Activated CD8-positive, alpha-beta T cell treated with anti-CD3 and anti-CD28 coated beads, Interleukin-2, amount 10 ng/mL, durations not matched to agents 7 days and 5 days (primary cell): ENCODE measurements around the gene PTGER1. TPM values are rescaled to one million over a fixed set of nuclear protein-coding genes. Genes with fewer than 3 reads are reported as not detected.

ENCODE experiments used
- ATAC-seq: fragments of 150-1000 bp; cut with Tn5 transposase; one replicate; pipeline ENCODE4 v1.10.0; 2021; ENCODE audit warnings: moderate library complexity
- CTCF ChIA-PET: fragments of 350-600 bp; sonication (Branson Sonifier 250); formaldehyde crosslinking; loops from one replicate; lab custom pipeline; 2021; ENCODE audit warnings: antibody characterized with exemption; lab: Charles Lee
- POLR2A ChIA-PET: fragments of 350-600 bp; sonication (Branson Sonifier 250); formaldehyde crosslinking; loops from one replicate; lab custom pipeline; 2021; ENCODE audit warnings: antibody characterized with exemption; lab: Charles Lee
- DNase-seq: peaks from one replicate; pipeline ENCODE4 v3.0.0-alpha.2; 2020
- H3K27ac Mint-ChIP-seq: one replicate; pipeline ENCODE4 v1.8.0; 2021; ENCODE audit warnings: mild to moderate bottlenecking, mixed read lengths
- H3K27me3 Mint-ChIP-seq: one replicate; pipeline ENCODE4 v1.8.0; 2021; ENCODE audit warnings: low read depth, mixed read lengths
- H3K36me3 Mint-ChIP-seq: one replicate; pipeline ENCODE4 v1.8.0; 2021; ENCODE audit warnings: low read depth, mixed read lengths
- H3K4me1 Mint-ChIP-seq: one replicate; pipeline ENCODE4 v1.8.0; 2021; ENCODE audit warnings: low read depth, mixed read lengths
- H3K4me3 Mint-ChIP-seq: one replicate; pipeline ENCODE4 v1.8.0; 2021; ENCODE audit warnings: mild to moderate bottlenecking, mixed read lengths
- H3K9me3 Mint-ChIP-seq: one replicate; pipeline ENCODE4 v1.8.0; 2022; ENCODE audit warnings: mixed read lengths; ENCODE audit not compliant: insufficient read depth
- total RNA-seq, 2 experiments: library from RNA; stranded (reverse); gene quantifications; one replicate each; pipeline ENCODE4 v1.2.3, GENCODE V29; 2021

The PTGER1 gene
- total RNA-seq, 2 experiments from 2014 or later: 0.32 to 0.44 TPM

- CTCF ChIA-PET: interaction anchor here (0.6 to 6.3 kb wide), 33 partner anchors 8 to 343 kb away, joined by 3 to 30 read pairs (median 5); partner anchors contain the start of genes ADGRE5, ASF1B, GIPC1 and PKN1
- POLR2A ChIA-PET: interaction anchor here (0.6 to 1.8 kb wide), 3 partner anchors 18 to 344 kb away, joined by 3 to 5 read pairs (median 5); partner anchors contain the start of gene ASF1B
- H3K36me3 Mint-ChIP-seq: peaks cover 2% of the 10 kb centered on the region
- no peaks in the 10 kb centered on the region for H3K27me3 Mint-ChIP-seq
- no peaks in the 10 kb centered on the region for H3K9me3 Mint-ChIP-seq
- peaks cover 10% of the 10 kb centered on the region for H3K4me1 Mint-ChIP-seq
- DNase-seq (no peak), ATAC-seq (no peak)
- H3K27ac Mint-ChIP-seq: no peak overlapping the region
- no peak overlapping the region for H3K4me3 Mint-ChIP-seq
These were observed 5.5 kb upstream of the PTGER1 start for GRCh38 chr19:14480700-14481079.

DNA sequence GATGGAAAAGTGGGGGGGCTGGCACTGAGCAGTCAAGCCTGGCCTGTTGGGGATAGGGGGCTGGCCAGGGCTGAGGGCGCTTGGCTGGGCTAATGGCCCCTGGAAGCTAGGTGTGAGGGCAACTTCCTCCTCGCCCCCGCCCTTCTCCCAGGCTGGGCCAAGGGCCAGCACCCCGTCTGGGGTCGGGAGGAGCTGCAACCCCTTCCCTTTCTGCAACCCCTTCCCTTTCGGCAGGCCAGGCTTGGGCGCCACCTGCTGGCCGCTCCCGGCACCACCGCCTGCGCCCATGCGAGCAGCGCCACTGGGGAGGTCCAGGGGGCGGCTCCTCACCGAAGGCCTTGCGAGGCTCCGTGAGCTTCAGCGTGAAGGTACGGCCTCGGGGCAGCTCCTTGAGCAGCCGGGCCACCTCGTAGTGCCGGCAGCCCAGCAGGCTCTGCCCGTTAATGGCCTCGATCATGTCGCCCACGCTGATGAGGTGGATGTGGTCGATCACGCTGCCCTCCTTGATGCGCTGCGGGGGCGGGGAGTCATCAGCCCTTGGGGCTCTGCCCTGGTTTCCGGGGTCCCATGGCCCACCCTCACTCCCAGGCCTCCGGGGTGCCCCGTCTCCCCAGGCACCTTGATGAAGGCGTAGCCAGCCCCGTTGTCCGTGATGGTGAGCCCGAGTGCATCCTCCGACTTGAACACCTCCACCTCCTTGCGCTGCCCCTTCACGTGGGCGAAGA, 5.0 kb upstream of the PTGER1 start:
- Mint-ChIP-seq H3K27me3 (no peaks in the 10 kb centered on the region), H3K9me3 (no peaks in the 10 kb centered on the region), H3K36me3 (peaks cover 2% of the 10 kb centered on the region), H3K27ac (no peak overlapping the region), H3K4me3 (no peak overlapping the region), H3K4me1 (peaks cover 16% of the 10 kb centered on the region)
- ChIA-PET CTCF (interaction anchor here (0.6 to 6.3 kb wide), 32 partner anchors 7 to 343 kb away, joined by 3 to 30 read pairs (median 6); partner anchors contain the start of genes ADGRE5, ASF1B, GIPC1 and PKN1), POLR2A (interaction anchor here (0.6 to 1.8 kb wide), 3 partner anchors 19 to 344 kb away, joined by 3 to 5 read pairs (median 5); partner anchors contain the start of gene ASF1B)
- peak; percentile 74 for DNase-seq
- ATAC-seq: peak; percentile 70

GRCh38 chr19:14479309-14479974, 4.3 kb upstream of the PTGER1 start:
- no peak overlapping the region for H3K4me3 Mint-ChIP-seq
- H3K27ac Mint-ChIP-seq: no peak overlapping the region
- no peaks in the 10 kb centered on the region for H3K9me3 Mint-ChIP-seq
- no peak for DNase-seq
- H3K4me1 Mint-ChIP-seq: peaks cover 23% of the 10 kb centered on the region
- peaks cover 5% of the 10 kb centered on the region for H3K27me3 Mint-ChIP-seq
- ChIA-PET POLR2A (interaction anchor here (1.1 to 1.8 kb wide), 2 partner anchors 39 to 343 kb away, joined by 3 to 5 read pairs; partner anchors contain the start of gene ASF1B), CTCF (interaction anchor here (0.7 to 6.3 kb wide), 24 partner anchors 10 to 342 kb away, joined by 3 to 30 read pairs (median 6); partner anchors contain the start of genes ADGRE5, ASF1B, GIPC1 and PKN1)
- peaks cover 2% of the 10 kb centered on the region for H3K36me3 Mint-ChIP-seq
- ATAC-seq: no peak

DNA sequence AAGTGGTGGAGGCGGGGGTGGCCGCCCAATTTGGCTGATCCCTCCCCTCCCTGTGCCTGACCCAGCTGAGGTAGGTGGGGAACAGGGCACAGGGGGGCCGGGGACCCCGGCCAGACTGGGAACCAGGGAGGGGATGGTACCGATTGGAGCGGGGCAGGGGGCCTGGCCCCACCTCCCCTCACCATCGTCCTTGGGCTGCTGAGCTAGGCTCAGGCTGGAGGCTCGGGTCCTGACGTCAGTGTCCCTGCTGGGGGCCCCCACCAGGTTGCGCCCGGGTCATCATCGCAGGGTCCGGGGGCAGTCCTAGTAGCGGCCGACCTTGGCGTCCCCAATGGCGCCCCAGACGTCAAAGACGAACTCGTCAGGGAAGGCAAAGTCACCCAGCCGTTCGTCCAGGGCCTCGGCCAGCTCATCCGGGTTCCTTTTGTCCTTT, 3.0 kb upstream of the PTGER1 start:
- no peak for ATAC-seq
- H3K27ac Mint-ChIP-seq: no peak overlapping the region
- no peak for DNase-seq
- H3K9me3 Mint-ChIP-seq: no peaks in the 10 kb centered on the region
- peaks cover 10% of the 10 kb centered on the region for H3K27me3 Mint-ChIP-seq
- ChIA-PET POLR2A (interaction anchor here (1.1 kb wide), 1 partner anchor 40 kb away, joined by 3 read pairs; no protein-coding TSS in a partner anchor), CTCF (interaction anchor here (1.2 to 4.5 kb wide), 5 partner anchors 8 to 341 kb away, joined by 3 to 30 read pairs (median 5); partner anchors contain the start of gene ASF1B)
- H3K36me3 Mint-ChIP-seq: no peaks in the 10 kb centered on the region
- H3K4me3 Mint-ChIP-seq: no peak overlapping the region
- H3K4me1 Mint-ChIP-seq: peaks cover 27% of the 10 kb centered on the region

DNA sequence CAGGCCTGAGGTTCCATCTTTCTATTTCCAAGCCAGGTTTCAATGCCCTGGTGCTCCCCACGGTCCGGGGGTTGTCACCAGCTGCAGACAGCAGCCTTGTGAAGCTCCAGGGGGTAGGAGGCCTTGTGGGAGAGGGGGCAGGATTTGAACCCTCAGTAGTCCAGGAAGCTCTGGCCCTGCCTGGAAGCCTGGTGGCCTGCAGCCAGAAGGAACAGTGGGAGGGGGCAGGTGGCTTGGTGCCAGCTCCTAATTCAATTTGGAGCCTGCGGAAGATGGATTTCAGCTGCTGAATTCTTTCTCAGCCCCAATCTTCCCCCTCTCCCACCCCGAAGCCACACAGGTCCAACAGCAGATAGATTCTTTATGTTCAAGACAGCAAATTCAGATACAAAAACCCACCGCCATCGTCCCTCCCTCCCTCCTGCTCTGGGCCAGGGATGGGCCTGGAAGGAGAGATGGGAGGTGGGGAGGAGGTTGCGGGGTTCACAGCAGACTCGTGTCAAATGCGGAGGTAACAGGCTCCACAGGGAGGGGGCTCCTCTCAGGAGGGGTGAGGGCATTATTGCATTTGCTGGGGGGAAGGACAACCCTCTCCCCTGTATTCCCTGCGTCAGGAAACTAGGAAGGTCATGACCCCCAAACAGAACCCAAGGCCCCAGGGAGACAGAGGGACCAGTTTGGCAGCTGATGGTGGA, 2.4 kb upstream of the PTGER1 start:
- ATAC-seq (no peak), DNase-seq (no peak)
- peaks cover 2% of the 10 kb centered on the region for H3K36me3 Mint-ChIP-seq
- no peaks in the 10 kb centered on the region for H3K9me3 Mint-ChIP-seq
- ChIA-PET POLR2A (no interaction called here), CTCF (interaction anchor here (1.2 to 4.5 kb wide), 5 partner anchors 8 to 340 kb away, joined by 3 to 30 read pairs (median 5); partner anchors contain the start of gene ASF1B)
- H3K4me3 Mint-ChIP-seq: no peak overlapping the region
- no peak overlapping the region for H3K27ac Mint-ChIP-seq
- H3K4me1 Mint-ChIP-seq: peaks cover 33% of the 10 kb centered on the region
- H3K27me3 Mint-ChIP-seq: peaks cover 16% of the 10 kb centered on the region

GRCh38 chr19:14476673-14477401, 1.7 kb upstream of the PTGER1 start:
- Mint-ChIP-seq H3K4me3 (no peak overlapping the region), H3K36me3 (peaks cover 2% of the 10 kb centered on the region), H3K27me3 (peaks cover 16% of the 10 kb centered on the region), H3K4me1 (peaks cover 38% of the 10 kb centered on the region), H3K9me3 (no peaks in the 10 kb centered on the region), H3K27ac (peak overlapping the region; percentile 44)
- ATAC-seq (no peak), DNase-seq (no peak)
- ChIA-PET POLR2A (no interaction called here), CTCF (interaction anchor here (1.2 kb wide), 1 partner anchor 9 kb away, joined by 3 read pairs; no protein-coding TSS in a partner anchor)

DNA sequence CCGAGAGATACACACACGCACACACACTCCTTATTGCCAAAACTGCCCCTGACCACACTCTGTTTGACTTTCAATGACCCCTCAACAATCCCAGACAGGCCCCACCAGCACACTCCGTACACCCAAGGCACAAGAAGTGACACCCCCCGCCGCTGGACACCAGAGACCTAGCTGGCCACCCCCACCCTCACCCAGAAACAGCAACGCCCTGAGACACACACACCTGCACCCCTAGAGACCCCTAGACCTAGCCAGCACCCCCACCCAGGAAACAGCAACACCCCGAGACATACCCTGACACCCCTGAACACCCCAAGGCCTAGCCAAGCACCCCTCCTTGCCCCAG, 1.1 kb upstream of the PTGER1 start:
- Mint-ChIP-seq H3K4me1 (peaks cover 40% of the 10 kb centered on the region), H3K4me3 (no peak overlapping the region)

GRCh38 chr19:14474827-14475226, 327 bp downstream of the PTGER1 start:
- Mint-ChIP-seq H3K27me3 (peaks cover 16% of the 10 kb centered on the region), H3K4me3 (peak overlapping the region; percentile 1), H3K27ac (no peak overlapping the region), H3K36me3 (peaks cover 7% of the 10 kb centered on the region), H3K4me1 (peaks cover 43% of the 10 kb centered on the region), H3K9me3 (no peaks in the 10 kb centered on the region)
- ATAC-seq (no peak), DNase-seq (no peak)
- ChIA-PET CTCF (interaction anchor here (0.6 to 1.3 kb wide), 10 partner anchors 9 to 55 kb away, joined by 3 to 5 read pairs (median 3); partner anchors contain the start of gene PKN1), POLR2A (interaction anchor here (1.3 kb wide), 1 partner anchor 10 kb away, joined by 5 read pairs; no protein-coding TSS in a partner anchor)

More for the DNA sequence above, 1.1 kb upstream of the PTGER1 start:
- ChIA-PET CTCF (no interaction called here), POLR2A (no interaction called here)
- Mint-ChIP-seq H3K36me3 (peaks cover 4% of the 10 kb centered on the region), H3K9me3 (no peaks in the 10 kb centered on the region), H3K27ac (peak overlapping the region; percentile 50), H3K27me3 (peaks cover 16% of the 10 kb centered on the region)
- ATAC-seq: no peak
- DNase-seq: no peak

GRCh38 chr19:14473978-14474578, 1.1 kb downstream of the PTGER1 start:
- Mint-ChIP-seq H3K36me3 (peaks cover 11% of the 10 kb centered on the region), H3K4me3 (no peak overlapping the region), H3K27ac (no peak overlapping the region), H3K4me1 (peaks cover 43% of the 10 kb centered on the region), H3K9me3 (no peaks in the 10 kb centered on the region), H3K27me3 (peaks cover 16% of the 10 kb centered on the region)
- POLR2A ChIA-PET: no interaction called here
- CTCF ChIA-PET: no interaction called here
- ATAC-seq (no peak), DNase-seq (no peak)
